Measurements from ENCODE around the gene MCRIP1. TPM values are rescaled to one million over a fixed set of nuclear protein-coding genes. Genes with fewer than 3 reads are reported as not detected.
A peak's percentile ranks its signal among the peaks of the same experiment; 100 is the strongest.

MCRIP1 gene
- total and polyA plus RNA-seq, 2 of the 13 experiments (the other 11 are each of a cell fraction or from before 2014, with no cell fraction given), result 79.7 to 84.9 TPM

DNA sequence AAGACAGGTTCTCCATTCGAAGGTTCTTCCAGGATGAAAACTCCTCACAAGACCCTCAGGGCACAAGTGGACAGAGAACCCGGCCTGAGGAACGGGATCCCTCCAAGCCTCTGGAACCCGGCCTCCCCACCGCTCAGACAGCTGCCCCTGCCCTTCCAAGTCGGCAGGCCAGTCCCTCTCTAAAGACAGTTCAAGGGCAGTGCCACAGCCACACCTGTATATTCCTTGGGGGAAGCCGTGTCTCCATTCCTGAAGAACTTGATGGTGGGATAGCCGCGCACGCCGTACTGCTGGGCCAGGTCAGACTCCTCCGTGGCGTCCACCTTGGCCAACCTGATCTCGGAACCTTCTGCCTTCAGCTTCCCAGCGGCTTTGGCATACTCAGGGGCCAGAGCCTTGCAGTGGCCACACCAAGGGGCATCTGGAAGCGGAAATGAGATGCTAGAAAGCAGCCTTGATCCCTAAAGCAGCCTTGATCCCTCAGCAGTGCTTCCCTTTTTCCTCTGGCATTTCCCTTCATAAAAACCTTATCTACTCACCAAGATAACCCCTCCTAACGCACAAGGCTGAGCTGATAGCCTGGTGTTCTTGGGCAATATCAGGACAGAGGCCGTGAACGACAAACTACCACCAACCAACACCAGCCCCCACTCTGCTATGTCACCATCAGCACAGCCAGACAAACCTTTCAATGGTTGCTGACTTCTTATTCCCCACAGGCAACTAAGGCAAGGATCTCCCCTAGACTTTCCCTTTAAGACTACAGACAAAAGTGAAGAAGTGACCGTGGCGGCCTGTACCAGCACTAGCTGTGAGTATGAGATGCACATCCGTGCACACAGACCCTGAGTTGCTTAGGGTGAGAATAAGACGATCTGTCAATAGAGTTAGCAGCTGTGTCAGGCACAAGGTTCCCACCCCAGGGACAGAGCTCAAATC, 26.1 kb upstream of the MCRIP1 start (continued):
- TF ChIP-seq SRY (CRISPR knock-in tag; IDR thresholded peaks at IDR 0.05) (0 out of 2 replicates have a peak, but pooled peaks have one; percentile 3), ZNF766 (CRISPR knock-in tag; IDR thresholded peaks at IDR 0.05; ENCODE audit: borderline replicate concordance) (no peak), SRF (IDR thresholded peaks at IDR 0.05; ENCODE audit: low read depth, low read length) (no peak), RARG (CRISPR knock-in tag; IDR thresholded peaks at IDR 0.05; ENCODE audit: low read depth) (no peak)

DNA sequence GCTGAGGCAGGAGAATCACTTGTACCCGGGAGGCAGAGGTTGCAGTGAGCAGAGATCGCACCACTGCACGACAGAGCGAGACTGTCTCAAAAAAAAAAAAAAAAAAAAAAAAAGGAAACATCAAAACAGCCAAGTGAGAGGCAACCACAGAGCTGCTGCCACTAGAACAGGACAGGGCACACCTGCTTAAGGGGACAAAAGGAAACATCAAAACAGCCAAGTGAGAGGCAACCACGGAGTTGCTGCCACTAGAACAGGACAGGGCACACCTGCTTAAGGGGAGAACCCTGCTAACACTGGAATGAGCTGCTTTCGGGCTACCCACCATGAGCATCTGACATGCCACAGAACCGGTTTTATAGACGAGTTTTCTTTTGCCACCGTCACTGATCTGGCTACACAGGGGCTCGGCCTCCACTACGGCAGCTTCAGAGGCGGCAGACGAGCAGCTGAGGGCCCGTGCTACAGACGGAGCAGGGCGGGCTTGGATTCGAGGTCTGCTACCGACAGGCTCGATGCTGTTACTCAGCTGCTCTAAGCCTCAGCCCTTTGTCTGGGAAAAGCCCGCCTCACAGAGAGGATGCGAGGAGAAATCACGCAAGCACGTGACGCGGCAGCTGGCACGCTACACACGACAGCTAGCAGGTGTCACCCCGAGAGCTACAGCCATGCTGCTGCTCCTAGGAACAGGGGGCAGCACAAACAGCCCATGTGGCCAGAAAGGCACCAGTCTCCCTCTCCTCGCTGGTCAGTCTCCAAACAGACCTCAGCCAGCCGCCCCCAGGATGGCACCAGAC, 25.3 kb upstream of the MCRIP1 start:
- H3K27ac ChIP-seq (ENCODE audit: extremely low read length, insufficient read depth, low read length), result no peak overlapping the region
- H3K4me3 ChIP-seq (replicated peaks in 1 of 3; ENCODE audit: insufficient read depth in 1 of 3, low read depth in 2 of 3, low read length in 3 of 3), result peak overlapping the region; percentile 80 to 98 (median 90)
- H3K4me2 ChIP-seq (ENCODE audit: low read depth, low read length), result peak overlapping the region; percentile 99
- FAIRE-seq, result no peak
- peaks cover 33 to 58% of the 10 kb centered on the region in 2 experiments for H3K36me3 ChIP-seq (replicated peaks in 1 of 2; ENCODE audit: control insufficient read depth in 1 of 2, insufficient read depth in 2 of 2, low read length in 2 of 2)
- H2AFZ ChIP-seq (ENCODE audit: low read length), result no peak overlapping the region
- no peak for ATAC-seq
- H3K4me1 ChIP-seq (ENCODE audit: insufficient read depth, low read length), result peaks cover 74% of the 10 kb centered on the region
- no TSS peak for BruUV-seq (replicated peaks)
- peaks cover 32% of the 10 kb centered on the region for H4K20me1 ChIP-seq (ENCODE audit: insufficient read depth, low read length)
- WGBS (ENCODE audit: low lambda C conversion rate), result 79% methylated on average over 29 of the region's 30 CpGs
- in situ Hi-C loops (cut with HindIII; ENCODE audit: extremely low pct_ligation_motif_present, low pct_unique_long_range_greater_than_20kb) (no loop called here), intact Hi-C loops (cut with micrococcal nuclease; ENCODE audit: unreplicated experiment) (no loop called here)
- DNase-seq (ENCODE audit: low spot score), result no peak
- no peaks in the 10 kb centered on the region for H3K9me3 ChIP-seq (ENCODE audit: low read length)
- H3K79me2 ChIP-seq (ENCODE audit: insufficient read depth, low read length), result peaks cover 84% of the 10 kb centered on the region
- CTCF ChIA-PET (ENCODE audit: low intra/inter-chr PET ratio, low total read pairs), result no interaction called here
- POLR2A ChIA-PET, result interaction anchor here (0.7 to 2.7 kb wide), 6 partner anchors 8 to 36 kb away, joined by 3 to 27 read pairs (median 6); partner anchors contain the start of genes MCRIP1 and PPP1R27
- no peaks in the 10 kb centered on the region; a peak in 1 of 5 replicates for H3K27me3 ChIP-seq (ENCODE audit: control insufficient read depth in 1 of 2, insufficient read depth in 2 of 2, low read length in 2 of 2)
- H3K9ac ChIP-seq (ENCODE audit: insufficient read depth, low read depth, low read length), result peak overlapping the region; percentile 97
- TF ChIP-seq ZNF530 (CRISPR knock-in tag; IDR thresholded peaks at IDR 0.05; ENCODE audit: low read depth) (0 out of 2 replicates have a peak, but pooled peaks have one; percentile 31), AGO2 (optimal IDR thresholded peaks at IDR 0.05; ENCODE audit: low read depth, low read length) (peak; percentile 50), ZBTB38 (CRISPR knock-in tag; IDR thresholded peaks at IDR 0.05) (peak; percentile 71; the same call in 1 of the 2 replicates), GLI4 (CRISPR knock-in tag; IDR thresholded peaks at IDR 0.05; ENCODE audit: borderline replicate concordance) (no peak), ZNF687 (CRISPR knock-in tag; IDR thresholded peaks at IDR 0.05) (peak; percentile 61; the same call in 1 of the 2 replicates), RBFOX2 (IDR thresholded peaks at IDR 0.05; ENCODE audit: low read depth, low read length) (peak; percentile 60; the same call in 1 of the 2 replicates), FOXC1 (CRISPR knock-in tag; IDR thresholded peaks at IDR 0.05; ENCODE audit: borderline replicate concordance) (0 out of 2 replicates have a peak, but pooled peaks have one; percentile 42)
- TF ChIP-seq, protein P1, sequence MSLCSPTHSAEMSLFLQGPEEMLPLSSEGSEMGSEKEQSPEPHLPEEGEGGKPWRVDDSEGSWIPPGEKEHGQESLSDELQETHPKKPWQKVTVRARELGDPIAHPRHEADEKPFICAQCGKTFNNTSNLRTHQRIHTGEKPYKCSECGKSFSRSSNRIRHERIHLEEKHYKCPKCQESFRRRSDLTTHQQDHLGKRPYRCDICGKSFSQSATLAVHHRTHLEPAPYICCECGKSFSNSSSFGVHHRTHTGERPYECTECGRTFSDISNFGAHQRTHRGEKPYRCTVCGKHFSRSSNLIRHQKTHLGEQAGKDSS (CRISPR knock-in tag; IDR thresholded peaks at IDR 0.05; ENCODE audit: borderline replicate concordance, low read depth), result 0 out of 2 replicates have a peak, but pooled peaks have one; percentile 43
- TF ChIP-seq, protein P2, sequence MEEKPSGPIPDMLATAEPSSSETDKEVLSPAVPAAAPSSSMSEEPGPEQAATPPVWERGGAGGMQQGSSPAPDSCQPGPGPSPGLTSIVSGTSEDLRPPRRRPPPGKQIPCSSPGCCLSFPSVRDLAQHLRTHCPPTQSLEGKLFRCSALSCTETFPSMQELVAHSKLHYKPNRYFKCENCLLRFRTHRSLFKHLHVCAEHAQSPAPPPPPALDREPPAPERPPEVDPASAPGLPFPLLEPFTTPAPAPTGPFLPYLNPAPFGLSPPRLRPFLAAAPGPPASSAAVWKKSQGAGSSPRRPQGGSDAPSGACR (CRISPR knock-in tag; IDR thresholded peaks at IDR 0.05), result 0 out of 2 replicates have a peak, but pooled peaks have one; percentile 26
